ENCODE data around the gene SNX8.

Gene SNX8, protein sequence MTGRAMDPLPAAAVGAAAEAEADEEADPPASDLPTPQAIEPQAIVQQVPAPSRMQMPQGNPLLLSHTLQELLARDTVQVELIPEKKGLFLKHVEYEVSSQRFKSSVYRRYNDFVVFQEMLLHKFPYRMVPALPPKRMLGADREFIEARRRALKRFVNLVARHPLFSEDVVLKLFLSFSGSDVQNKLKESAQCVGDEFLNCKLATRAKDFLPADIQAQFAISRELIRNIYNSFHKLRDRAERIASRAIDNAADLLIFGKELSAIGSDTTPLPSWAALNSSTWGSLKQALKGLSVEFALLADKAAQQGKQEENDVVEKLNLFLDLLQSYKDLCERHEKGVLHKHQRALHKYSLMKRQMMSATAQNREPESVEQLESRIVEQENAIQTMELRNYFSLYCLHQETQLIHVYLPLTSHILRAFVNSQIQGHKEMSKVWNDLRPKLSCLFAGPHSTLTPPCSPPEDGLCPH

DNA sequence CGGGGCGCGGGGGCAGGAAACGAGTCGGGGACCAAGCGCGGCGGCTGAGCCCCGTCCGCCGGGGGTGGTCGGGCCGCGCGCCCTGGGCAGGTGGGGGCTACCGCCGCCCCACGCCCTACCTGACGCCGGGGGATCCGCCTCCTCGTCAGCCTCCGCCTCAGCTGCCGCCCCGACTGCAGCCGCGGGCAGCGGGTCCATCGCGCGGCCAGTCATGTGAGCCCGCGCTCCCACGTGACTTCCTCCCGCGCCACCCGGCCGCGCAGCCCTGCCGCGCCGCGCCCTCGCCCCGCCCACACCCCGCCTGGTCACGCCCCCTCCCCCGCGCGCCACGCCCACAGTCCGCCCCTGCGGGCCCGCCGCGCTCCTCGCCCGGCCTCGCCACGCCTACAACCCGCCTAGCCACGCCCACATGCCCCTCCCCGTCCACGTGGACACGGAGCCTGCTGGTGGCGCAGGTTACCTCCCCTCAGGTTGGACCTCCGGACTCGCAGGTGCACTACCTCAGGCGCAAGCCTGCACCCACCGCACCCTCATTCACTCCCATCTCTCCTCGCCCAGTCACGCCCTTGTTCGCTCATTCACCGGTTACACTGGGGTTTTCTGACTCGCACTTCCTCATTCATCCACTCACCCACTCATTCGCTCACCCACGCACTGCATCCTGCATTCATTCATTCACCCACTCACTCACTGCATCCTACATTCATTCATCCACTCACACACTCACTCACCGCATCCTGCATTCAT lies at the start of gene SNX8:
SNX8 (minus strand) TSS at position 233 of the 747 bp plus-strand sequence; CDS start at position 213, 20 bp downstream.
- DNase-seq, result peak; percentile 99
- Mint-ChIP-seq H3K27me3 (no peaks in the 10 kb centered on the region), H3K4me1 (ENCODE audit: low read depth) (peaks cover 15% of the 10 kb centered on the region), H3K9me3 (no peaks in the 10 kb centered on the region), H3K27ac (peak within 1 kb of the TSS; percentile 90), H3K4me3 (no peak within 1 kb of the TSS), H3K36me3 (ENCODE audit: low read depth) (peaks cover 16% of the 10 kb centered on the region)

DNA sequence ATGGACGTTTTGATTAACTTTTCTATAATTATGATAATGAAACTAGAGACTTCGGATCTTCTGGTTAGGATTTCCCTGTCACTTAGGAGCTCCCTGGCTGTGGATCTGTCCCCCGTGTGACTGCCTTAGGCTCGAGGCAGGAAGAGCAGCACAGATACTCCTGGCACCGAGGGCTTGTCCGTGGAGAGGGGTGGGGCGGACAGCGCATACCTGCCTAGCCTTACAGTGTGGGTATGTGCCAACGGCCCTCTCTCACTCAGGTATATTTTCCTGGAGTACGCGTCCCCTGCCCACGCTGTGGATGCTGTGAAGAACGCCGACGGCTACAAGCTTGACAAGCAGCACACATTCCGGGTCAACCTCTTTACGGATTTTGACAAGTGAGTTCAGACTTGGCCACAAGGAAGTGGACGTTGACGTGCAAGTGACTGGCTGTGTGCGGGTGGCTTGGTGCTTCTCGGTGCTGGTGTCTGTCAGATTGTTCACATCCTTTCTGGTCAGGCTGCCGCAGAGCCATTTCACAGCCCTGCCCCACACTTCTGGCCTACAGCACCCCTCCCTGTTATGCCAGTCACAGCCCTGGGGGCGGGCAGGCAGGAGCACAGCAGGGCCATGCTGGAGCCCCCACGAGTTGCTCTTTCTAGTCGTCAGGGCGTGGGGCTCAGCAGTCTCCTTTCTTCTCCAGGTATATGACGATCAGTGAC lies 48.3 kb upstream of the SNX8 start:
- H3K9me3 Mint-ChIP-seq, result no peaks in the 10 kb centered on the region
- no peak overlapping the region for H3K27ac Mint-ChIP-seq
- no peak overlapping the region for H3K4me3 Mint-ChIP-seq
- no peak for DNase-seq
- peaks cover 97% of the 10 kb centered on the region for H3K36me3 Mint-ChIP-seq (ENCODE audit: low read depth)
- no peaks in the 10 kb centered on the region for H3K27me3 Mint-ChIP-seq
- H3K4me1 Mint-ChIP-seq (ENCODE audit: low read depth), result peaks cover 32% of the 10 kb centered on the region

GRCh38 chr7:2360796-2361195 lies 46.6 kb upstream of the SNX8 start:
- Mint-ChIP-seq H3K27ac (peak overlapping the region; percentile 26), H3K4me3 (no peak overlapping the region), H3K36me3 (ENCODE audit: low read depth) (peaks cover 97% of the 10 kb centered on the region), H3K9me3 (no peaks in the 10 kb centered on the region), H3K27me3 (no peaks in the 10 kb centered on the region), H3K4me1 (ENCODE audit: low read depth) (peaks cover 44% of the 10 kb centered on the region)
- no peak for DNase-seq

GRCh38 chr7:2359610-2360009 lies 45.4 kb upstream of the SNX8 start:
- DNase-seq, result no peak
- Mint-ChIP-seq H3K4me3 (no peak overlapping the region), H3K9me3 (no peaks in the 10 kb centered on the region), H3K4me1 (ENCODE audit: low read depth) (peaks cover 45% of the 10 kb centered on the region), H3K36me3 (ENCODE audit: low read depth) (peaks cover 93% of the 10 kb centered on the region), H3K27me3 (no peaks in the 10 kb centered on the region), H3K27ac (peak overlapping the region; percentile 57)

DNA sequence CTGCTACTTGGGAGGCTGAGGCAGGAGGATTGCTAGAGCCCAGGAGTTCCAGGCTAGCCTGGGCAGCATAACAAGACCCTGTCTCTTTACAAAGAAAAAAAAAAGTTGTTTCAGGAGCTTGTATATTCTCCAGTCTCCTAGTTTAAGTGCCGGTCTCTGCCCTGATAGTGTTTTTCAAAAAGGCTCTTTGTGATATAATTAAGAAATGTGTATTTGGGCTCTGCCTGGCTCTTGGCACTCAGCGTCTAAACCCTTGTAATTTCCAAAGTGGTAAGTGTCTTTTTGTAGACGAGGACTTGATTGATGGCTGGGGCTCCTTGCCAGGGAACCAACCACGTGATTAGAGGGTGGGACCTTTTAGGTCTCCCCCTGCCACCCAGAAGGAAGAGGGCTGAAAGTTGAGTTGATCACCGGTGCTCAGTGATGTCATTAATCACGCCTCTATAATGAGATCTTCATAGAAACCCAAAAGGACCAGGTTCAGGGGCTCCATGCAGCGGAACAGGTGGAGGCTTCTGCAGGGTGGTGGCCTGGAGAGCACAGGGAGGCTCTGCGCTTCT lies 44.8 kb upstream of the SNX8 start:
- no peaks in the 10 kb centered on the region for H3K27me3 Mint-ChIP-seq
- peaks cover 93% of the 10 kb centered on the region for H3K36me3 Mint-ChIP-seq (ENCODE audit: low read depth)
- H3K27ac Mint-ChIP-seq, result peak overlapping the region; percentile 57
- H3K9me3 Mint-ChIP-seq, result no peaks in the 10 kb centered on the region
- DNase-seq, result no peak
- H3K4me1 Mint-ChIP-seq (ENCODE audit: low read depth), result peaks cover 45% of the 10 kb centered on the region
- H3K4me3 Mint-ChIP-seq, result no peak overlapping the region

DNA sequence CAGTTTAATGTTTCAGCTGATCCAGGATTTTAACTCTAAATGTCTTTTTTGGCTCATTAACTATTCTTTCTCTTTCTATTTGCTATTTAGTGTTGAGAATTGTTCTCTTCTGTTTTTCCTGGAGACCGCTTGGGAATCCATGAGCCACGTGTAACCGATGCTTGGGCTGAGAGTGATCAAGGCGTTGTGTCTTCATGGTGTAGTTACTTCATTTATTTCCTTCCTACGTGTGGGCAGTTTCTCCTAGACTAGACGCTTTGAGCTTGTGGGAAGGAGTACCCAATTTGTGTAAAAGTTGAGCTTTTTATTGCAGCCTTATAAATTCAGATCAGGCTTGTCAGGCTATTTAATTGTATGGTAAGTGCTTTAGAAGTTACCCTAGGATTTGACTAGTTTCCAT lies 43.3 kb upstream of the SNX8 start:
- Mint-ChIP-seq H3K27me3 (no peaks in the 10 kb centered on the region), H3K27ac (peak overlapping the region; percentile 91), H3K9me3 (no peaks in the 10 kb centered on the region), H3K36me3 (ENCODE audit: low read depth) (peaks cover 86% of the 10 kb centered on the region), H3K4me1 (ENCODE audit: low read depth) (peaks cover 55% of the 10 kb centered on the region), H3K4me3 (peak overlapping the region; percentile 89)
- DNase-seq, result no peak

GRCh38 chr7:2357165-2357564 lies 42.9 kb upstream of the SNX8 start:
- Mint-ChIP-seq H3K4me1 (ENCODE audit: low read depth) (peaks cover 56% of the 10 kb centered on the region), H3K27me3 (no peaks in the 10 kb centered on the region), H3K36me3 (ENCODE audit: low read depth) (peaks cover 83% of the 10 kb centered on the region), H3K4me3 (peak overlapping the region; percentile 89), H3K27ac (peak overlapping the region; percentile 91), H3K9me3 (no peaks in the 10 kb centered on the region)
- DNase-seq, result no peak

- Mint-ChIP-seq H3K27ac (peak overlapping the region; percentile 91), H3K27me3 (no peaks in the 10 kb centered on the region), H3K4me3 (peak overlapping the region; percentile 89), H3K9me3 (no peaks in the 10 kb centered on the region), H3K4me1 (ENCODE audit: low read depth) (peaks cover 55% of the 10 kb centered on the region), H3K36me3 (ENCODE audit: low read depth) (peaks cover 72% of the 10 kb centered on the region)
- no peak for DNase-seq
These were observed 41.4 kb upstream of the SNX8 start for GRCh38 chr7:2355705-2356008.

DNA sequence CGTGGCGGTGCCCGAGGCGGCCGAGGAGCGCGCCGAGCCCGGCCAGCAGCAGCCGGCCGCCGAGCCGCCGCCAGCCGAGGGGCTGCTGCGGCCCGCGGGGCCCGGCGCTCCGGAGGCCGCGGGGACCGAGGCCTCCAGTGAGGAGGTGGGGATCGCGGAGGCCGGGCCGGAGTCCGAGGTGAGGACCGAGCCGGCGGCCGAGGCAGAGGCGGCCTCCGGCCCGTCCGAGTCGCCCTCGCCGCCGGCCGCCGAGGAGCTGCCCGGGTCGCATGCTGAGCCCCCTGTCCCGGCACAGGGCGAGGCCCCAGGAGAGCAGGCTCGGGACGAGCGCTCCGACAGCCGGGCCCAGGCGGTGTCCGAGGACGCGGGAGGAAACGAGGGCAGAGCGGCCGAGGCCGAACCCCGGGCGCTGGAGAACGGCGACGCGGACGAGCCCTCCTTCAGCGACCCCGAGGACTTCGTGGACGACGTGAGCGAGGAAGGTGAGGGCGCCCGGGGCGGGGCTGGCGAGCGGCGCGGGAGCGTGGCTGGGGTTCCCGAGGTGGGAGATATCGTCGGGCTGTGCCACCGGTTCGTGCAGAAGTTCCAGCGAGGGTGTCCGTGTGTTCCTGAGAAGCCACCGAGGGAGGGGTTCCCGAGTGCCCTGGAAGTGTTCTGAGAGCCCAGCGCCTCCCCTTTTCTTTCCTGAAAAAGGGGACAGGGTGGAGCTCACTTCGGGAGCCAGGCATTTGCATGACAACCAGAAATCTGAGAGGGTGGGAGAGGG lies 40.9 kb upstream of the SNX8 start:
- Mint-ChIP-seq H3K27me3 (no peaks in the 10 kb centered on the region), H3K4me3 (peak overlapping the region; percentile 90), H3K36me3 (ENCODE audit: low read depth) (peaks cover 66% of the 10 kb centered on the region), H3K9me3 (no peaks in the 10 kb centered on the region), H3K27ac (peak overlapping the region; percentile 99), H3K4me1 (ENCODE audit: low read depth) (peaks cover 50% of the 10 kb centered on the region)
- DNase-seq, result peak; percentile 66

GRCh38 chr7:2354186-2354938 lies 40.1 kb upstream of the SNX8 start, which contains the start of gene EIF3B:
Gene EIF3B, plus strand, starts transcription at chr7:2354827. Its CDS starts 95 bp downstream, at chr7:2354922.
- H3K9me3 Mint-ChIP-seq, result no peaks in the 10 kb centered on the region

DNA sequence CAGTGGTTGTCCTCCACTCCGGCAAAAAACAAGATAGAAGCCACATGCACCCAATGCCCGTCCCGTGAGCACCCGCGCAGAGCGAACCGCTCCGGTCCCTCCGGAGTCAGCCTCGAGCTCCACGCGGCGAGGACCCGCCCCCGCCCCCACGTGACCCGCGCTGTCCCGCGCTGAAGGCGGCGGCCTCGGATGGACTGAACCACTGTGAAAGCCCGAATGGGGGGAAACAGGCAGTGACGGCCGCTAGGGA lies 39.6 kb upstream of the SNX8 start:
- H3K36me3 Mint-ChIP-seq (ENCODE audit: low read depth), result peaks cover 54% of the 10 kb centered on the region
- H3K27ac Mint-ChIP-seq, result peak overlapping the region; percentile 99
- H3K9me3 Mint-ChIP-seq, result no peaks in the 10 kb centered on the region
- H3K4me3 Mint-ChIP-seq, result peak overlapping the region; percentile 90
- H3K27me3 Mint-ChIP-seq, result no peaks in the 10 kb centered on the region
- peaks cover 37% of the 10 kb centered on the region for H3K4me1 Mint-ChIP-seq (ENCODE audit: low read depth)
- DNase-seq, result no peak

More at GRCh38 chr7:2354186-2354938, 40.1 kb upstream of the SNX8 start, which contains the start of gene EIF3B:
- peak within 1 kb of the TSS; percentile 90 for H3K4me3 Mint-ChIP-seq
- DNase-seq, result peak; percentile 94
- peaks cover 42% of the 10 kb centered on the region for H3K4me1 Mint-ChIP-seq (ENCODE audit: low read depth)
- H3K27ac Mint-ChIP-seq, result peak within 1 kb of the TSS; percentile 99
- peaks cover 59% of the 10 kb centered on the region for H3K36me3 Mint-ChIP-seq (ENCODE audit: low read depth)
- no peaks in the 10 kb centered on the region for H3K27me3 Mint-ChIP-seq

DNA sequence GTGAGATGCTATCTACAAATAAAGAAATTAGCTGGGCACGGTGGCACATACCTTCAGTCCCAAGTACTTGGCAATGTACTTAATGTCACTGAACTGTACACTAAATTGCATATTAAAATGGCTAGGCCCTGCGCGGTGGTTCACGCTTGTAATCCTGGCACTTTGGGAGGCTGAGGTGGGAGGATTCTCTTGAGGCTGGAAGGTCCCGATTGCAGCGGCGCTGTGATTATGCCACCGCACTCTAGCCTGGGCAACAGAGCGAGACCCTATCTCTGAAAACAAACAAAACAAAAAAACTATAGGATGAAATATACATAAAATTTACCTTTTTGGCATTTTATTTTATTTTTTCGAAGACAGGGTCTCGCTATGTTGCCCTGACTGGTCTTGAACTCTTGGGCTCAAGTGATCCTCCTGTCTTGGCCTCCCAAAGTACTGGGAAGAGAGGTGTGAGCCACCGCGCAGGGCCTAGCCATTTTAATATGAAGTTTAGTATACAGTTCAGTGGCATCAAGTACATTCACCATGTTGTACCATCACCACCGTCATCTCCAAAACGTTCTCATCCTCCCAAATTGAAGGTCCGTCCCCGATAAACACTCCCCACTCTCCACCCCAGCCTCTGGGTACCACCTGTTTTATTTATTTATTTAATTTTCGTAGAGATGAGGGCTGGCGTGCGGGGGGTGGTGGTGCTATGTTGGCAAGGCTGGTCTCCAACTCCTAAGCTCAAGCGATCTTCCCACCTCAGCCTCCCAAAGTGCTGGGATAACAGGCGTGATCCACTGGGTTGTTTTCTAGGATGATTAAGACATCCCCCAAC lies 39.1 kb upstream of the SNX8 start:
- no peaks in the 10 kb centered on the region for H3K27me3 Mint-ChIP-seq
- H3K9me3 Mint-ChIP-seq, result no peaks in the 10 kb centered on the region
- peak overlapping the region; percentile 90 for H3K4me3 Mint-ChIP-seq
- no peak for DNase-seq
- H3K36me3 Mint-ChIP-seq (ENCODE audit: low read depth), result peaks cover 48% of the 10 kb centered on the region
- peak overlapping the region; percentile 99 for H3K27ac Mint-ChIP-seq
- H3K4me1 Mint-ChIP-seq (ENCODE audit: low read depth), result peaks cover 33% of the 10 kb centered on the region

DNA sequence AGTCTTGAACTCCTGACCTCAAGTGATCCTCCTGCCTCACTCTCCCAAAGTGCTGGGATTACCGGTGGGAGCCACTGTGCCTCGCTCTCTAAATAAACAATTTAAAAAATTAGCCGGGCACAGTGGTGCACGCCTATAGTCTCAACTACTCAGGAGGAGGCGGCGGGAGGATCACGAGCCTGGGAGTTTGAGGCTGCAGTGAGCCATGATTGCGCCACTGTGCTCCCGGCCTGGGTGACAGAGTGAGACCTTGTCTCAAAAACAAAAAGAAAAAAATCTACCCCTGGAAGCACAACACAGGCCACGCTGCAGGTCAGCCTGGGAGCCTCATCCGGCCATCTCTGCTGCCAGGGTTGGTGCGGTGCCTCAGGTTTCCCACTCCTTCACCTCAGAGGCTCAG lies 36.6 kb upstream of the SNX8 start:
- Mint-ChIP-seq H3K4me3 (no peak overlapping the region), H3K36me3 (ENCODE audit: low read depth) (peaks cover 24% of the 10 kb centered on the region), H3K9me3 (no peaks in the 10 kb centered on the region), H3K4me1 (ENCODE audit: low read depth) (peaks cover 19% of the 10 kb centered on the region), H3K27me3 (no peaks in the 10 kb centered on the region), H3K27ac (no peak overlapping the region)
- no peak for DNase-seq

All from activated T-cell treated with anti-CD3 and anti-CD28 coated beads, Interleukin-2, amount 50 U/mL, for 24 hours (primary cell).